AG09309 (cell line): ENCODE results near the gene NUDT6.

ENCODE experiments used
- DNase-seq: peaks from one replicate; pipeline ENCODE4 v3.0.0-alpha.2; 2010; ENCODE audit warnings: low read depth
- H3K4me3 ChIP-seq: 2 replicates; pipeline ENCODE4 v1.5.1; 2011; ENCODE audit warnings: mild to moderate bottlenecking, low read depth, low read length, moderate library complexity; ENCODE audit not compliant: control insufficient read depth
- CTCF ChIP-seq: IDR thresholded peaks from 2 replicates; pipeline ENCODE4 v1.5.1; 2011; ENCODE audit warnings: mild to moderate bottlenecking, low read depth, low read length, inconsistent platforms; ENCODE audit not compliant: insufficient read depth, control insufficient read depth; ENCODE audit errors: missing control alignments

Gene NUDT6

GRCh38 chr4:122914938-122915337, 7.5 kb downstream of the NUDT6 start:
- no peak for TF ChIP-seq CTCF
- no peak overlapping the region for H3K4me3 ChIP-seq
- DNase-seq, result no peak

- no peak for DNase-seq
- peak; percentile 33 for TF ChIP-seq CTCF
- H3K4me3 ChIP-seq, result no peak overlapping the region
These were observed 8.0 kb downstream of the NUDT6 start for GRCh38 chr4:122914292-122914904.

GRCh38 chr4:122912810-122913575, 9.4 kb downstream of the NUDT6 start:
- no peak overlapping the region for H3K4me3 ChIP-seq
- no peak for DNase-seq
- TF ChIP-seq CTCF, result no peak

- DNase-seq, result no peak
- H3K4me3 ChIP-seq, result no peak overlapping the region
- TF ChIP-seq CTCF, result no peak
These were observed 10.8 kb downstream of the NUDT6 start for GRCh38 chr4:122911588-122911987.

GRCh38 chr4:122909683-122910082, 12.7 kb downstream of the NUDT6 start:
- no peak for DNase-seq
- no peak overlapping the region for H3K4me3 ChIP-seq
- TF ChIP-seq CTCF, result no peak

- H3K4me3 ChIP-seq, result no peak overlapping the region
- TF ChIP-seq CTCF, result no peak
- DNase-seq, result no peak
These were observed 14.2 kb downstream of the NUDT6 start for GRCh38 chr4:122908223-122908622.
